AG04450 (cell line): ENCODE data around the gene C12orf75. TPM values are rescaled to one million over a fixed set of nuclear protein-coding genes. Genes with fewer than 3 reads are reported as not detected.

Experiments used
- CTCF ChIA-PET: fragments of 300-600, 350-600 bp; formaldehyde crosslinking; extraction: SDS; loops from one replicate; lab custom pipeline; 2022; ENCODE audit warnings: antibody characterized with exemption, inconsistent platforms; lab: Charles Lee
- POLR2A ChIA-PET: fragments of 350-600 bp; formaldehyde crosslinking; extraction: SDS; loops from one replicate; lab custom pipeline; 2021; ENCODE audit warnings: antibody characterized with exemption, inconsistent platforms; lab: Yijun Ruan, JAX
- DNase-seq: peaks from one replicate; pipeline ENCODE4 v3.0.0-alpha.2; 2011; ENCODE audit warnings: low read depth, low spot score
- H3K27ac ChIP-seq: one replicate; pipeline ENCODE4 v1.5.1; 2012; ENCODE audit warnings: low read depth, low read length, control low read depth
- H3K27me3 ChIP-seq: one replicate; pipeline ENCODE4 v1.6.0; 2012; ENCODE audit warnings: low read length; ENCODE audit not compliant: control insufficient read depth, insufficient read depth
- H3K4me3 ChIP-seq: 2 replicates; pipeline ENCODE4 v1.5.1; 2011; ENCODE audit warnings: mild to moderate bottlenecking, low read depth, low read length, control low read depth
- H3K9me3 ChIP-seq: 2 replicates; pipeline ENCODE4 v1.5.1; 2012; ENCODE audit warnings: low read length; ENCODE audit not compliant: control insufficient read depth, insufficient read depth
- polyA plus RNA-seq: library from polyadenylated mRNA; depleted of rRNA; stranded (reverse); fragments of >200 nt; gene quantifications from 2 replicates; pipeline ENCODE4 v1.2.3, GENCODE V29; 2011
- TF ChIP-seq, protein P1 (sequence below): IDR thresholded peaks from 2 replicates; pipeline ENCODE4 v1.5.1; 2011; ENCODE audit warnings: low read depth, low read length, control low read depth, inconsistent platforms

Gene C12orf75
- polyA plus RNA-seq, 1 experiment = 350 TPM

DNA sequence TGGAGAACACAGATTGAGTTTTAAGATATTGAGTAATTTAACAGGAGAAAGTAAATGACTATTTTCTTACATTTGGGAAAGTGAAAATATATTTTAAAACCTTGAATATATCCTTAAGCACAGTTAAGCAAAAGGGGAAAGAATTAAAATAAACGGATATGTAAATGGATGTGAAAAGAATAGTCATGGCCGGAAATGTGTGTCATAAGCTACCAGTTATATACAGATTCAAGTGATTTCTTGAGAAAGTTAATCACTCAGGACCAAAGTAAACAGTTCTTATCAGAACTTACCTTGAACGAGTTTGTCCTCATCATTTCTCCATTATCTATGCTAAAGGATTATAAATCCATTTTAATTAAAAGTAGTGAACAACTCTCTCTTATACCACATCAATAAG, 33.4 kb downstream of the C12orf75 start:
- TF ChIP-seq, protein P1, sequence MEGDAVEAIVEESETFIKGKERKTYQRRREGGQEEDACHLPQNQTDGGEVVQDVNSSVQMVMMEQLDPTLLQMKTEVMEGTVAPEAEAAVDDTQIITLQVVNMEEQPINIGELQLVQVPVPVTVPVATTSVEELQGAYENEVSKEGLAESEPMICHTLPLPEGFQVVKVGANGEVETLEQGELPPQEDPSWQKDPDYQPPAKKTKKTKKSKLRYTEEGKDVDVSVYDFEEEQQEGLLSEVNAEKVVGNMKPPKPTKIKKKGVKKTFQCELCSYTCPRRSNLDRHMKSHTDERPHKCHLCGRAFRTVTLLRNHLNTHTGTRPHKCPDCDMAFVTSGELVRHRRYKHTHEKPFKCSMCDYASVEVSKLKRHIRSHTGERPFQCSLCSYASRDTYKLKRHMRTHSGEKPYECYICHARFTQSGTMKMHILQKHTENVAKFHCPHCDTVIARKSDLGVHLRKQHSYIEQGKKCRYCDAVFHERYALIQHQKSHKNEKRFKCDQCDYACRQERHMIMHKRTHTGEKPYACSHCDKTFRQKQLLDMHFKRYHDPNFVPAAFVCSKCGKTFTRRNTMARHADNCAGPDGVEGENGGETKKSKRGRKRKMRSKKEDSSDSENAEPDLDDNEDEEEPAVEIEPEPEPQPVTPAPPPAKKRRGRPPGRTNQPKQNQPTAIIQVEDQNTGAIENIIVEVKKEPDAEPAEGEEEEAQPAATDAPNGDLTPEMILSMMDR = no peak
- H3K9me3 ChIP-seq = no peaks in the 10 kb centered on the region
- DNase-seq = no peak
- H3K27ac ChIP-seq = no peak overlapping the region
- CTCF ChIA-PET = interaction anchor here (0.9 kb wide), 1 partner anchor 15 kb away, joined by 3 read pairs; no protein-coding TSS in a partner anchor
- H3K27me3 ChIP-seq = no peaks in the 10 kb centered on the region
- POLR2A ChIA-PET = interaction anchor here (1.1 kb wide), 1 partner anchor 19 kb away, joined by 3 read pairs; no protein-coding TSS in a partner anchor
- no peak overlapping the region for H3K4me3 ChIP-seq

DNA sequence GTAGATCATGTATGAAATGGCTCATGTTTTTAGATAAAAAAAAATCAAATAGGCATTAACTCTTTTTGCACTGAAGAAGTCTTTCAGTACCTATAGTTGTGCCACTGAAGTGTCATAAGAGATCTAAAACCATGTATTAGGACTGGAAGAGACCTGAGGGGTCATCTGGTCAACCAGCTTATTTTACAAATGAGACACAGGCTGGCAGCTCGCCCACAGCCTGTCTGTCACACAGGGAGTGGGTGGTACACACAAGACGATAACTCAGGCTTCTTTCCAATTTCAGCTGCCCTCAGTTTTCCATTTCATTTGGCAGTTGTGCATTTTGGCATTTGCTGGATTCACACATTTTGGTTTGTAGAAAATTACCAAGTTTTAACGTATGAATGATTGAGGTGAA, 34.7 kb downstream of the C12orf75 start:
- no peaks in the 10 kb centered on the region for H3K27me3 ChIP-seq
- no peak for DNase-seq
- ChIA-PET CTCF (no interaction called here), POLR2A (interaction anchor here (0.6 to 1.1 kb wide), 2 partner anchors 18 to 305 kb away, joined by 3 to 9 read pairs; no protein-coding TSS in a partner anchor)
- H3K4me3 ChIP-seq = no peak overlapping the region
- TF ChIP-seq, protein P1 = no peak
- H3K27ac ChIP-seq = no peak overlapping the region
- no peaks in the 10 kb centered on the region for H3K9me3 ChIP-seq

GRCh38 chr12:105368047-105368646, 37.7 kb downstream of the C12orf75 start:
- TF ChIP-seq, protein P1 = no peak
- ChIA-PET CTCF (interaction anchor here (0.6 to 0.9 kb wide), 4 partner anchors 72 to 1609 kb away, joined by 3 to 4 read pairs (median 3); no protein-coding TSS in a partner anchor), POLR2A (no interaction called here)

GRCh38 chr12:105369014-105369413, 38.5 kb downstream of the C12orf75 start:
- Histone ChIP-seq H3K4me3 (no peak overlapping the region), H3K27me3 (no peaks in the 10 kb centered on the region), H3K9me3 (no peaks in the 10 kb centered on the region), H3K27ac (no peak overlapping the region)
- CTCF ChIA-PET = interaction anchor here (0.9 kb wide), 1 partner anchor 73 kb away, joined by 4 read pairs; no protein-coding TSS in a partner anchor
- peak; percentile 38 for DNase-seq
- POLR2A ChIA-PET = no interaction called here
- TF ChIP-seq, protein P1 = peak; percentile 38

More at GRCh38 chr12:105368047-105368646, 37.7 kb downstream of the C12orf75 start:
- H3K9me3 ChIP-seq = no peaks in the 10 kb centered on the region
- H3K27me3 ChIP-seq = no peaks in the 10 kb centered on the region
- no peak for DNase-seq
- H3K27ac ChIP-seq = no peak overlapping the region
- H3K4me3 ChIP-seq = no peak overlapping the region

DNA sequence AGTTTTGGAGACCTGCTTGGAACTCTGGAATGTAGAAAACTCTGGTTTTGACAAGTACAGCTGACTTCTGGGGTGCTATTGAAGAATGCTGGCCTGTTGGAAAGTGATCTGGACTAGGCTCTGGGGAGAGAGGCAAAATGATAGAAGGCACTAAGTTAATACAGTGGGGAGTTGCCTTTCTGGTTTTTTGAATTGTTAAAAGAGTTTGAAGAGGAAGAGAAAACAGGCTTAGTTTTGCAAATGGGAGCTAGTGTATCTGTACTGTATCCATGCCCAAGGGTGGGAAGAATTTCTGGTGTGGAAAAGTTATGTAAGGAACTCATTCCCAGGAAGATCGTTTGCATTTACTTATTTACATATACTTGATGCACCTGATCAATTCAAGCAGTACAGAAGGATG, 43.8 kb downstream of the C12orf75 start:
- no peak for DNase-seq
- H3K4me3 ChIP-seq = no peak overlapping the region
- no peaks in the 10 kb centered on the region for H3K27me3 ChIP-seq
- ChIA-PET POLR2A (no interaction called here), CTCF (interaction anchor here (0.5 to 1.0 kb wide), 2 partner anchors 9 to 260 kb away, joined by 3 read pairs; no protein-coding TSS in a partner anchor)
- H3K27ac ChIP-seq = no peak overlapping the region
- H3K9me3 ChIP-seq = no peaks in the 10 kb centered on the region
- TF ChIP-seq, protein P1 = no peak
